Osteoblast (primary cell): ENCODE measurements around the gene OR52N5. TPM values are rescaled to one million over a fixed set of nuclear protein-coding genes. Genes with fewer than 3 reads are reported as not detected.

Experiments used
- DNase-seq: peaks from one replicate; pipeline ENCODE4 v3.0.0; 2011; ENCODE audit warnings: low spot score, mixed read lengths; ENCODE audit not compliant: insufficient read length; ENCODE audit errors: missing footprints
- H2AFZ ChIP-seq: 2 replicates; pipeline ENCODE4 v1.6.0; 2011; ENCODE audit warnings: mild to moderate bottlenecking, low read length
- H3K27ac ChIP-seq: 2 replicates; pipeline ENCODE4 v1.5.1; 2011; ENCODE audit warnings: mild to moderate bottlenecking, low read depth, low read length, moderate library complexity
- H3K27me3 ChIP-seq: 2 replicates; pipeline ENCODE4 v1.6.0; 2012; ENCODE audit warnings: mild to moderate bottlenecking, control low read depth, inconsistent platforms, low read length, moderate library complexity; ENCODE audit not compliant: insufficient read depth
- H3K36me3 ChIP-seq: 2 replicates; pipeline ENCODE4 v1.5.1; 2011; ENCODE audit warnings: mild to moderate bottlenecking, low read length, control low read depth, moderate library complexity; ENCODE audit not compliant: insufficient read depth
- H3K4me1 ChIP-seq: 2 replicates; pipeline ENCODE4 v1.5.1; 2011; ENCODE audit warnings: mild to moderate bottlenecking, low read length, control low read depth, moderate library complexity; ENCODE audit not compliant: insufficient read depth
- H3K4me2 ChIP-seq: 2 replicates; pipeline ENCODE4 v1.6.0; 2011; ENCODE audit warnings: mild to moderate bottlenecking, low read length; ENCODE audit not compliant: insufficient read depth
- H3K4me3 ChIP-seq: fragments of 200-600 bp; sonication (generic); 3 replicates; pipeline ENCODE4 v1.5.1; 2012; ENCODE audit warnings: mild to moderate bottlenecking, low read length, inconsistent platforms; ENCODE audit not compliant: insufficient read depth
- H3K79me2 ChIP-seq: 2 replicates; pipeline ENCODE4 v1.6.0; 2012; ENCODE audit warnings: mild to moderate bottlenecking, low read length, control low read depth, inconsistent platforms; ENCODE audit not compliant: insufficient read depth
- H3K9me3 ChIP-seq: 2 replicates; pipeline ENCODE4 v1.5.1; 2011; ENCODE audit warnings: low read depth, low read length, control low read depth
- H4K20me1 ChIP-seq: 2 replicates; pipeline ENCODE4 v1.6.0; 2012; ENCODE audit warnings: mild to moderate bottlenecking, low read length, control low read depth; ENCODE audit not compliant: insufficient read depth
- total RNA-seq: library from RNA; depleted of rRNA; stranded (reverse); fragments of >200 nt; gene quantifications from 2 replicates; pipeline ENCODE4 v1.2.3, GENCODE V29; 2012
- TF ChIP-seq, protein P1 (sequence below): IDR thresholded peaks from 2 replicates; pipeline ENCODE4 v1.5.1; 2011; ENCODE audit warnings: mild to moderate bottlenecking, low read depth, low read length, moderate library complexity; ENCODE audit errors: extremely low read depth

OR52N5 gene
- total RNA-seq, result not detected in 2 replicates

DNA sequence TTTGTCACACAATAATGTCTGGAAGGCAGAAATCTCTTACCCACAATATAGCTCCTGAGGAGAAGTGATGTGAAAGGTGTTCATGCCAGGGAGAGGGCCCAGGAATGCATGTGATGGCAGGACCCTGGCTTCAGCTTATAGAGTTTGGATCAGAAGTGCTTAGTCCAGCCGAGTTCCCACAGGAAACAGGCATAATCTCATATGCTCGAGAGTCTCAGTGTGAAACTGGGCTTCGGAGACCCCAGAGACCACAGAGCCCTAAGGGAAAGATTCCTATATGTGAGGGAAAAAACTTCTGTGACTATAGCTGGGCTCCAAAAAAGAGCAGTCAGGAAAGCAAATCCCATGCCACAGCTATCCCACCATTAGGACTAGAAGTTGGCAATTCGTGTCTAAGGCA is at the start of gene OR52N5:
TSS of gene OR52N5 (minus strand) at position 101 of the 400 bp plus-strand sequence. CDS start 4,721 bp downstream, outside the sequence.
- H3K79me2 ChIP-seq, result no peaks in the 10 kb centered on the region
- H3K27ac ChIP-seq, result no peak within 1 kb of the TSS
- H3K4me2 ChIP-seq, result no peak within 1 kb of the TSS
- no peak within 1 kb of the TSS for H2AFZ ChIP-seq
- no peaks in the 10 kb centered on the region for H3K9me3 ChIP-seq
- TF ChIP-seq, protein P1, sequence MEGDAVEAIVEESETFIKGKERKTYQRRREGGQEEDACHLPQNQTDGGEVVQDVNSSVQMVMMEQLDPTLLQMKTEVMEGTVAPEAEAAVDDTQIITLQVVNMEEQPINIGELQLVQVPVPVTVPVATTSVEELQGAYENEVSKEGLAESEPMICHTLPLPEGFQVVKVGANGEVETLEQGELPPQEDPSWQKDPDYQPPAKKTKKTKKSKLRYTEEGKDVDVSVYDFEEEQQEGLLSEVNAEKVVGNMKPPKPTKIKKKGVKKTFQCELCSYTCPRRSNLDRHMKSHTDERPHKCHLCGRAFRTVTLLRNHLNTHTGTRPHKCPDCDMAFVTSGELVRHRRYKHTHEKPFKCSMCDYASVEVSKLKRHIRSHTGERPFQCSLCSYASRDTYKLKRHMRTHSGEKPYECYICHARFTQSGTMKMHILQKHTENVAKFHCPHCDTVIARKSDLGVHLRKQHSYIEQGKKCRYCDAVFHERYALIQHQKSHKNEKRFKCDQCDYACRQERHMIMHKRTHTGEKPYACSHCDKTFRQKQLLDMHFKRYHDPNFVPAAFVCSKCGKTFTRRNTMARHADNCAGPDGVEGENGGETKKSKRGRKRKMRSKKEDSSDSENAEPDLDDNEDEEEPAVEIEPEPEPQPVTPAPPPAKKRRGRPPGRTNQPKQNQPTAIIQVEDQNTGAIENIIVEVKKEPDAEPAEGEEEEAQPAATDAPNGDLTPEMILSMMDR, result no peak
- H4K20me1 ChIP-seq, result no peaks in the 10 kb centered on the region
- no peak for DNase-seq
- no peaks in the 10 kb centered on the region for H3K4me1 ChIP-seq
- H3K27me3 ChIP-seq, result no peaks in the 10 kb centered on the region
- no peaks in the 10 kb centered on the region for H3K36me3 ChIP-seq
- H3K4me3 ChIP-seq, result no peak within 1 kb of the TSS

DNA sequence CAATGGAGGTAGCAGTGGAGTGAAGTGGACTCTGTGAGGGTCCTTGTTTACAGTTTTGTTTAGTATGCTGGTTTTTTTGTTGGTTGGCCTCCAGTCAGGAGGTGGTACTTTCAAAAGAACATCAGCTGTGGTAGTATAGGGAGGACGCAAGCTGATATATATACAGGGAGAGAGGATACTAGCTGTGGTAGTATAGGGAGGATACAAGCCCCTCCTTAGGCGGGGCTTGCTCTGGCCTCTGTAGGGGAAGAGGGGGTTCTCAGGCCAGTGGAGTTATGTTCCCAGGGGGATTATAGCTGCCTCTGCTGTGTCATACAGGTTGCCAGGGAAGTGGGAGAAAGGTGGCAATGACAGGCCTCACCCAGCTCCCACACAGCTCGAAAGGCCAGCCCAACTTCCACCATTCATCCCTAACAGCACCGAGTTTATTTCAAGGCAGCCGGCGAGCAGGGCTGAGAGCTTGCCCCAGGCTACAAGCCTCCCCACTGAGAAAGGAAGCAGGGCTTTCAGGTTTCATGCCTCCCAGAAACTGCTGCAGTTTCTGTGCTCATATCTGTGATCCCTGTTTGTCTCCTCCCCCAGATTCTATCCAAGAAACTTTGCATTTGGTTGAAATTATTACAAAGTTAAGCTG is 48.2 kb upstream of the OR52N5 start:
- no peak overlapping the region for H2AFZ ChIP-seq
- no peak overlapping the region for H3K27ac ChIP-seq
- H3K9me3 ChIP-seq, result no peaks in the 10 kb centered on the region
- H3K4me3 ChIP-seq, result no peak overlapping the region
- no peak for DNase-seq
- no peaks in the 10 kb centered on the region for H3K36me3 ChIP-seq
- H3K79me2 ChIP-seq, result no peaks in the 10 kb centered on the region
- no peaks in the 10 kb centered on the region for H4K20me1 ChIP-seq
- no peak overlapping the region for H3K4me2 ChIP-seq
- H3K27me3 ChIP-seq, result no peaks in the 10 kb centered on the region
- TF ChIP-seq, protein P1, result no peak
- no peaks in the 10 kb centered on the region for H3K4me1 ChIP-seq

DNA sequence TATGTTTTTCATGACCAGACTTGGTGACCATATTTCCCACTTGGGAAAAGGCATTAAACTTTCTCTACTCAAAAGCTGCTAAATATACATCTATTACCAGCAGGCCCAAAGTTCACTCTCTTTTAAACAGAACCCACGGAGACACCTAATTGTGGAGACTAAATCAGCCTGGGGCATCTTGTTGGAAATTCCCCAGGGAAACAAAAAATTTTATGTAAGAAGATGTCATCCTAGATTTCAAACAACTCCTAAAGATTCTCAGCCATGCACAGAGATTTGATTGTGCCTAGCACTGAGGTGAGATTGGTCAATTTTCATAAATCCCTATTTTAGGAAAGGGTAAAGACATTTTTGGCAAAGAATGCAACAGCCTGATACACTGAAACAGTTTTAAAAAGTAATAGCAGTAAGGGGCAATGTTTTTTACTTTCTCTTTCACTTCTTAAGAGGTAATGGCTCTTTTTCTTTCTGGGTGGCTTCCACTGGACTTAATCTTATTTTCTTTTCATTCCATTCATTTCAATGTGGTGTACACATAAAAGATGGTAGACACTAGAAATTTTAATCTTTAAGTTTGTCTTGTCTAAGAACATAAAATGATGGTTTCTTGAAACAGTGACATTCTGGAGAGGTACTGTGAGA is 35.2 kb upstream of the OR52N5 start:
- H3K79me2 ChIP-seq, result no peaks in the 10 kb centered on the region
- peak overlapping the region; percentile 51 for H2AFZ ChIP-seq
- H3K4me1 ChIP-seq, result no peaks in the 10 kb centered on the region
- no peaks in the 10 kb centered on the region for H3K27me3 ChIP-seq
- H3K36me3 ChIP-seq, result no peaks in the 10 kb centered on the region
- TF ChIP-seq, protein P1, result no peak
- no peak for DNase-seq
- H3K4me3 ChIP-seq, result peak overlapping the region; percentile 30
- no peaks in the 10 kb centered on the region for H4K20me1 ChIP-seq
- H3K4me2 ChIP-seq, result peak overlapping the region; percentile 48
- H3K9me3 ChIP-seq, result no peaks in the 10 kb centered on the region
- H3K27ac ChIP-seq, result no peak overlapping the region

DNA sequence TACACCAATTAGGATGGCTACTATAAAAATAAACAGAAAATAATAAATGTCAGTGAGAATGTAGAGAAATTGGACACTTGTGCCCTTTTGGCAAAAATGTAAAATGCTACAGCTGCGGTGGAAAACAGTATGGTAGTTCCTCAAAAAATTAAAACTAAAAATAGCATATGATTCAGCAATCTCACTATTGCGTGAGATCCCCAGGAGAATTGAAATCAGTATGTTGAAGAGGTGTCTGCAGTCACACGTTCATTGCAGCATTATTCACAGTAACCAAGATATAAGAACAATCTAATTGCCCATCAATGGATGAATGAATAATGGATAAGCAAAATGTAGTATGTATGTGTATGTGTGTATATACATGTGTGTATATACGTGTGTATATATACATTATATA is 32.4 kb upstream of the OR52N5 start:
- Histone ChIP-seq H3K27ac (no peak overlapping the region), H3K4me3 (no peak overlapping the region)

More for the DNA sequence above, 32.4 kb upstream of the OR52N5 start:
- H3K27me3 ChIP-seq, result no peaks in the 10 kb centered on the region
- no peaks in the 10 kb centered on the region for H3K4me1 ChIP-seq
- H4K20me1 ChIP-seq, result no peaks in the 10 kb centered on the region
- TF ChIP-seq, protein P1, result no peak
- no peak overlapping the region for H3K4me2 ChIP-seq
- DNase-seq, result no peak
- no peak overlapping the region for H2AFZ ChIP-seq
- no peaks in the 10 kb centered on the region for H3K9me3 ChIP-seq
- H3K36me3 ChIP-seq, result no peaks in the 10 kb centered on the region
- no peaks in the 10 kb centered on the region for H3K79me2 ChIP-seq
